ENCODE measurements around the gene TMEM42. TPM values are rescaled to one million over a fixed set of nuclear protein-coding genes. Genes with fewer than 3 reads are reported as not detected.

TMEM42 gene
- total and polyA plus RNA-seq, 2 of the 8 experiments (the other 6 are each of a cell fraction or from before 2014, with no cell fraction given), result 11.2 to 41.4 TPM

- Histone ChIP-seq H4K5ac (ENCODE audit: insufficient read length, low read depth, low read length) (no peak overlapping the region), H3K4me2 (ENCODE audit: insufficient read depth in 1 of 2, low read depth in 2 of 2, low read length in 2 of 2) (no peak overlapping the region), H2BK12ac (ENCODE audit: low read depth, low read length) (no peak overlapping the region), H3K36me3 (ENCODE audit: control insufficient read depth in 2 of 4, insufficient read depth in 4 of 4, low read length in 3 of 4) (no peaks in the 10 kb centered on the region), H2AFZ (ENCODE audit: low read length) (no peak overlapping the region), H3K79me2 (ENCODE audit: control insufficient read depth in 1 of 2, insufficient read depth in 2 of 2, low read length in 2 of 2) (no peaks in the 10 kb centered on the region), H2BK20ac (ENCODE audit: low read length) (no peak overlapping the region), H2BK15ac (ENCODE audit: low read length) (no peak overlapping the region), H3K23ac (ENCODE audit: insufficient read length) (no peak overlapping the region), H3K9me3 (ENCODE audit: insufficient read depth in 2 of 2, low read depth in 1 of 2, low read length in 1 of 2) (no peaks in the 10 kb centered on the region), H3K4me3 (ENCODE audit: extremely low read depth in 1 of 4, insufficient read depth in 2 of 4, low read depth in 3 of 4, low read length in 4 of 4) (no peak overlapping the region), H4K91ac (replicated peaks; ENCODE audit: insufficient read length, low read length) (no peak overlapping the region), H2BK5ac (ENCODE audit: low read depth, low read length) (no peak overlapping the region), H3K18ac (ENCODE audit: extremely low read depth, low read length) (no peak overlapping the region), H3K27me3 (replicated peaks in 1 of 4; ENCODE audit: control insufficient read depth in 3 of 4, extremely low read depth in 1 of 4, insufficient read depth in 3 of 4, low read length in 3 of 4) (no peaks in the 10 kb centered on the region), H3K4ac (replicated peaks; ENCODE audit: insufficient read length, low read depth, low read length) (no peak overlapping the region), H3K4me1 (replicated peaks in 1 of 4; ENCODE audit: control insufficient read depth in 3 of 4, insufficient read depth in 4 of 4, low read length in 3 of 4) (peaks cover 0 to 5% (median 3%) of the 10 kb centered on the region in 4 experiments; a peak in 3 of 7 replicates), H4K20me1 (replicated peaks in 1 of 2; ENCODE audit: control insufficient read depth in 1 of 2, insufficient read depth in 2 of 2, low read length in 2 of 2) (no peaks in the 10 kb centered on the region), H3K14ac (ENCODE audit: insufficient read length) (no peak overlapping the region), H3K56ac (replicated peaks; ENCODE audit: insufficient read length, low read depth, low read length) (no peak overlapping the region), H2AK5ac (ENCODE audit: low read depth, low read length) (no peak overlapping the region), H3K79me1 (ENCODE audit: low read depth, low read length) (no peaks in the 10 kb centered on the region; the same call in 1 of the 2 replicates), H3K27ac (ENCODE audit: low read depth, low read length) (no peak overlapping the region), H3K9ac (replicated peaks in 1 of 4; ENCODE audit: extremely low read depth in 1 of 4, low read depth in 3 of 4, low read length in 3 of 4) (no peak overlapping the region), H3K23me2 (ENCODE audit: low read depth, low read length) (no peaks in the 10 kb centered on the region; the same call in 1 of the 2 replicates), H4K8ac (ENCODE audit: extremely low read depth, insufficient read depth, low read length) (no peak overlapping the region), H2BK120ac (replicated peaks; ENCODE audit: low read depth, low read length) (no peak overlapping the region)
- TF ChIP-seq TAF1 (IDR thresholded peaks at IDR 0.05; ENCODE audit: low read depth, low read length), result no peak
- 85% methylated on average over 3 of the region's 3 CpGs; no CpG with 5 or more reads in 1 of the 2 experiments for WGBS, 2 experiments (ENCODE audit: extremely low coverage in 1 of 2, insufficient coverage in 1 of 2, insufficient read length in 1 of 2, insufficient replicate concordance in 2 of 2, low coverage in 1 of 2, low lambda C conversion rate in 2 of 2, missing lambda C conversion rate in 1 of 2)
- DNase-seq (ENCODE audit: low read depth in 1 of 2, low spot score in 2 of 2), result no peak
- FAIRE-seq, result no peak
- CTCF ChIA-PET (ENCODE audit: partially characterized antibody), result interaction anchor here (0.7 kb wide), 1 partner anchor 22 kb away, joined by 3 read pairs; no protein-coding TSS in a partner anchor
- POLR2A ChIA-PET (ENCODE audit: partially characterized antibody), result no interaction called here
Measured at GRCh38 chr3:44892689-44893088, 31.0 kb downstream of the TMEM42 start.

All from H1 (cell line).